LHCN-M2 (cell line): Measurements from ENCODE around the gene ESAM. TPM values are rescaled to one million over a fixed set of nuclear protein-coding genes. Genes with fewer than 3 reads are reported as not detected.
A peak's percentile ranks its signal among the peaks of the same experiment; 100 is the strongest.
"Not testable (repeated sequence)": the region's sequence is repeated elsewhere in the genome, so short reads cannot be mapped to it uniquely, and the experiment has no call there.

ENCODE experiments used
- DNase-seq: peaks from one replicate; pipeline ENCODE4 v3.0.0-alpha.2; 2012; ENCODE audit warnings: low read depth
- total RNA-seq: library from RNA; depleted of rRNA; stranded (reverse); fragments of >200 nt; gene quantifications from 2 replicates; pipeline ENCODE4 v1.2.3, GENCODE V29; 2014

The ESAM gene
- total RNA-seq, 1 experiment from 2014 or later = 0.06 TPM

- DNase-seq = no peak
Observed at GRCh38 chr11:124776865-124777645, 15.0 kb upstream of the ESAM start.

- not testable (repeated sequence) for DNase-seq
Observed at GRCh38 chr11:124770959-124771358, 8.9 kb upstream of the ESAM start.

- DNase-seq = peak; percentile 84
Observed at GRCh38 chr11:124769806-124770774, 8.0 kb upstream of the ESAM start.

GRCh38 chr11:124768914-124769313 is 6.8 kb upstream of the ESAM start:
- DNase-seq = no peak

GRCh38 chr11:124766156-124766555 is 4.1 kb upstream of the ESAM start:
- peak; percentile 19 for DNase-seq

- DNase-seq = peak; percentile 86
Observed at GRCh38 chr11:124763156-124763947, 1.3 kb upstream of the ESAM start.

- DNase-seq = no peak
Observed at GRCh38 chr11:124762624-124763155, 600 bp upstream of the ESAM start.

GRCh38 chr11:124761301-124762104 is 587 bp downstream of the ESAM start:
- DNase-seq = no peak

GRCh38 chr11:124760806-124761205 is 1.3 kb downstream of the ESAM start:
- no peak for DNase-seq

GRCh38 chr11:124760205-124760652 is 1.9 kb downstream of the ESAM start:
- no peak for DNase-seq

- no peak for DNase-seq
Observed at GRCh38 chr11:124759266-124760204, 2.6 kb downstream of the ESAM start.

GRCh38 chr11:124758355-124759265 is 3.5 kb downstream of the ESAM start:
- DNase-seq = peak; percentile 56

- no peak for DNase-seq
Observed at GRCh38 chr11:124757320-124757719, 4.8 kb downstream of the ESAM start.

GRCh38 chr11:124756753-124757227 is 5.3 kb downstream of the ESAM start:
- no peak for DNase-seq

- no peak for DNase-seq
Observed at GRCh38 chr11:124756033-124756752, 5.9 kb downstream of the ESAM start.

- DNase-seq = no peak
Observed at GRCh38 chr11:124754710-124755109, 7.4 kb downstream of the ESAM start.

- DNase-seq = no peak
Observed at GRCh38 chr11:124754309-124754708, 7.8 kb downstream of the ESAM start.
